HepG2 (cell line): ENCODE results near the gene MYH9. TPM values are rescaled to one million over a fixed set of nuclear protein-coding genes. Genes with fewer than 3 reads are reported as not detected.

ENCODE experiments used
- ATF7 ChIP-seq, 2 experiments: fragments of 450-650 bp in 1 of 2; sonication (generic) in 1 of 2; formaldehyde crosslinking in 1 of 2; IDR thresholded peaks; 2 replicates each; pipeline versions ENCODE4 v1.4.0 to v1.6.1; 2016 to 2020; ENCODE audit warnings: antibody characterized with exemption in 1 of 2, mild to moderate bottlenecking in 1 of 2, missing genetic modification reagents in 1 of 2
- ATF7-NPFF ChIP-seq: sonication (generic); formaldehyde crosslinking; IDR thresholded peaks from 2 replicates; pipeline ENCODE4 v1.8.1; 2023; ENCODE audit warnings: mild to moderate bottlenecking, low read depth, missing genetic modification reagents, moderate library complexity
- BRD4 ChIP-seq: sonication (generic); formaldehyde crosslinking; IDR thresholded peaks from 2 replicates; pipeline ENCODE4 v1.4.0; 2020; ENCODE audit warnings: missing genetic modification reagents
- CHD4 ChIP-seq: fragments of 200-600 bp; sonication (generic); IDR thresholded peaks from 2 replicates; pipeline ENCODE4 v1.7.0; 2017; ENCODE audit warnings: mild to moderate bottlenecking, low read length, borderline replicate concordance
- EP300 ChIP-seq, 3 experiments: sonication (generic) in 1 of 3; formaldehyde crosslinking in 1 of 3; IDR thresholded peaks; 2 replicates each; pipeline versions ENCODE4 v1.5.1 to v1.6.1; 2011 to 2020; ENCODE audit warnings: low read depth in 2 of 3, low read length in 2 of 3, borderline replicate concordance in 1 of 3, improper control_type of control experiment in 1 of 3, mild to moderate bottlenecking in 1 of 3, missing genetic modification reagents in 1 of 3, moderate library complexity in 1 of 3
- FOXK1 ChIP-seq: sonication (generic); formaldehyde crosslinking; IDR thresholded peaks from 2 replicates; pipeline ENCODE4 v1.4.0; 2020; ENCODE audit warnings: low read depth, missing genetic modification reagents, borderline replicate concordance
- GABPB1 ChIP-seq: IDR thresholded peaks from 2 replicates; pipeline ENCODE4 v1.6.1; 2016; ENCODE audit warnings: mild to moderate bottlenecking, missing genetic modification reagents, moderate library complexity, missing compliant biosample characterization
- KDM2A ChIP-seq: sonication (generic); formaldehyde crosslinking; IDR thresholded peaks from 2 replicates; pipeline ENCODE4 v1.4.0; 2020; ENCODE audit warnings: low read depth, missing genetic modification reagents, borderline replicate concordance
- NONO ChIP-seq, 2 experiments: fragments of 450-650 bp in 1 of 2; sonication (generic) in 1 of 2; formaldehyde crosslinking in 1 of 2; IDR thresholded peaks in 1 of 2; conservative IDR thresholded peaks in 1 of 2; 2 replicates each; pipeline versions ENCODE4 v1.6.1 to v1.8.0; 2017 to 2022; ENCODE audit warnings: mild to moderate bottlenecking in 1 of 2, missing genetic modification reagents in 1 of 2, moderate library complexity in 1 of 2
- PHF8 ChIP-seq: sonication (generic); formaldehyde crosslinking; IDR thresholded peaks from 2 replicates; pipeline ENCODE4 v1.5.0; 2020; ENCODE audit warnings: missing genetic modification reagents
- ZBTB7A ChIP-seq: sonication (generic); formaldehyde crosslinking; IDR thresholded peaks from 2 replicates; pipeline ENCODE4 v1.8.0; 2022; ENCODE audit warnings: mild to moderate bottlenecking, missing genetic modification reagents
- ZNF274 ChIP-seq: sonication (generic); formaldehyde crosslinking; IDR thresholded peaks from 2 replicates; pipeline ENCODE4 v1.5.1; 2020; ENCODE audit warnings: mild to moderate bottlenecking, missing genetic modification reagents
- ZNF30 ChIP-seq: sonication (generic); formaldehyde crosslinking; IDR thresholded peaks from 2 replicates; pipeline ENCODE4 v1.5.0; 2020; ENCODE audit warnings: mild to moderate bottlenecking, missing genetic modification reagents
- ZNF34 ChIP-seq: sonication (generic); formaldehyde crosslinking; IDR thresholded peaks from 2 replicates; pipeline ENCODE4 v1.4.0; 2020; ENCODE audit warnings: mild to moderate bottlenecking, missing genetic modification reagents, borderline replicate concordance
- ZNF451 ChIP-seq: sonication (generic); formaldehyde crosslinking; IDR thresholded peaks from 2 replicates; pipeline ENCODE4 v1.5.0; 2020; ENCODE audit warnings: mild to moderate bottlenecking, missing genetic modification reagents
- ZNF737 ChIP-seq: sonication (generic); formaldehyde crosslinking; IDR thresholded peaks from 2 replicates; pipeline ENCODE4 v1.5.0; 2020; ENCODE audit warnings: missing genetic modification reagents, mild to moderate bottlenecking, borderline replicate concordance
- polyA plus RNA-seq, 8 experiments: library from polyadenylated mRNA; depleted of rRNA in 3 of 8; stranded (reverse) in 7 of 8; unstranded in 1 of 8; fragments of >200 nt; fragmentation: Illumina TruSeq in 4 of 8; extraction: Trizol in 4 of 8; gene quantifications; 2 replicates each; pipeline versions ENCODE4 v1.2.1 to v1.2.3, GENCODE V29; 2011 to 2016; ENCODE audit warnings: low read depth in 4 of 8, missing spikeins in 1 of 8, mixed read lengths in 1 of 8; ENCODE audit not compliant: insufficient read depth in 1 of 8
- total RNA-seq, 5 experiments: library from RNA; depleted of rRNA; stranded (reverse); fragments of >200 nt; fragmentation: Illumina TruSeq; extraction: Trizol; gene quantifications; 2 replicates each; pipeline ENCODE4 v1.2.3, GENCODE V29; 2016; ENCODE audit warnings: low read depth in 1 of 5
- TF ChIP-seq, protein P1 (sequence below): sonication (generic); formaldehyde crosslinking; IDR thresholded peaks from 2 replicates; pipeline ENCODE4 v1.4.0; 2020; ENCODE audit warnings: low read depth, mild to moderate bottlenecking, missing genetic modification reagents
- TF ChIP-seq, protein P2 (sequence below): fragments of 450-650 bp; IDR thresholded peaks from 2 replicates; pipeline ENCODE4 v1.6.1; 2017; ENCODE audit warnings: mild to moderate bottlenecking
- TF ChIP-seq, protein P3 (sequence below): sonication (generic); formaldehyde crosslinking; IDR thresholded peaks from 2 replicates; pipeline ENCODE4 v1.4.0; 2020; ENCODE audit warnings: missing genetic modification reagents
- TF ChIP-seq, protein P4 (sequence below): sonication (generic); formaldehyde crosslinking; conservative IDR thresholded peaks from 2 replicates; pipeline ENCODE4 v1.5.0; 2020; ENCODE audit warnings: missing genetic modification reagents

MYH9 gene
- total and polyA plus RNA-seq, 2 of the 13 experiments (the other 11 are each of a cell fraction or from before 2014, with no cell fraction given), result 50.7 to 98.5 TPM

DNA sequence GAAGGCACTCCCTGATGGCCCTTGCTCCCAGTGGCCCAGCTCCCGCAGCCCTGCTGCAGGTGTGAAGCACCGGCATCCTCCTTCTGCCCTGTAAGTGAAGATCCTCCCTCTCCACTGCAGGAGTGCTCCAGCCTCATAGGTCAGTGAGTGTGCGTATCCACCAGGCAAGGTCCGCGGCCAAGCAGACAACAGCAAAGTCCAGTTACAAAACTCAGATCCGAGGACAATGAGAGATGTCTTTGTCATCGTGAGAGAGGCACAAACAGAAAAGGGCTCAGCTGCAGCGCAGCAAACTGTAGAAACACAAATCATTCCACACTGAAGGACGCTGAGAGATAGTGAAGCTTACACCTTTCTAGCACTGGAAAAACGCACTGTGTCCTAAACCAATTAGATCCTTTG is 46.1 kb downstream of the MYH9 start (continued):
- peak; percentile 40 to 41; a peak in 1 of 4 replicates for TF ChIP-seq EP300 (IDR thresholded peaks at IDR 0.05; ENCODE audit: low read depth in 2 of 2, low read length in 2 of 2)
- no peak for TF ChIP-seq EP300 (CRISPR knock-in tag; IDR thresholded peaks at IDR 0.05; ENCODE audit: borderline replicate concordance)
- no peak; the same call in 1 of the 2 replicates for TF ChIP-seq ATF7-NPFF (CRISPR knock-in tag)
- no peak for TF ChIP-seq ZNF737
- TF ChIP-seq, protein P1, sequence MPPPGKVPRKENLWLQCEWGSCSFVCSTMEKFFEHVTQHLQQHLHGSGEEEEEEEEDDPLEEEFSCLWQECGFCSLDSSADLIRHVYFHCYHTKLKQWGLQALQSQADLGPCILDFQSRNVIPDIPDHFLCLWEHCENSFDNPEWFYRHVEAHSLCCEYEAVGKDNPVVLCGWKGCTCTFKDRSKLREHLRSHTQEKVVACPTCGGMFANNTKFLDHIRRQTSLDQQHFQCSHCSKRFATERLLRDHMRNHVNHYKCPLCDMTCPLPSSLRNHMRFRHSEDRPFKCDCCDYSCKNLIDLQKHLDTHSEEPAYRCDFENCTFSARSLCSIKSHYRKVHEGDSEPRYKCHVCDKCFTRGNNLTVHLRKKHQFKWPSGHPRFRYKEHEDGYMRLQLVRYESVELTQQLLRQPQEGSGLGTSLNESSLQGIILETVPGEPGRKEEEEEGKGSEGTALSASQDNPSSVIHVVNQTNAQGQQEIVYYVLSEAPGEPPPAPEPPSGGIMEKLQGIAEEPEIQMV, result peak; percentile 96
- no peak for TF ChIP-seq ZBTB7A (CRISPR knock-in tag)
- TF ChIP-seq BRD4 (CRISPR knock-in tag), result no peak
- TF ChIP-seq PHF8 (CRISPR knock-in tag), result no peak
- no peak for TF ChIP-seq GABPB1
- no peak for TF ChIP-seq ZNF274 (CRISPR knock-in tag)
- no peak for TF ChIP-seq ATF7 (IDR thresholded peaks at IDR 0.05)
- TF ChIP-seq ATF7 (CRISPR knock-in tag; IDR thresholded peaks at IDR 0.05), result no peak
- no peak for TF ChIP-seq FOXK1 (CRISPR knock-in tag)
- no peak for TF ChIP-seq ZNF34 (CRISPR knock-in tag)
- no peak for TF ChIP-seq CHD4
- TF ChIP-seq, protein P2, sequence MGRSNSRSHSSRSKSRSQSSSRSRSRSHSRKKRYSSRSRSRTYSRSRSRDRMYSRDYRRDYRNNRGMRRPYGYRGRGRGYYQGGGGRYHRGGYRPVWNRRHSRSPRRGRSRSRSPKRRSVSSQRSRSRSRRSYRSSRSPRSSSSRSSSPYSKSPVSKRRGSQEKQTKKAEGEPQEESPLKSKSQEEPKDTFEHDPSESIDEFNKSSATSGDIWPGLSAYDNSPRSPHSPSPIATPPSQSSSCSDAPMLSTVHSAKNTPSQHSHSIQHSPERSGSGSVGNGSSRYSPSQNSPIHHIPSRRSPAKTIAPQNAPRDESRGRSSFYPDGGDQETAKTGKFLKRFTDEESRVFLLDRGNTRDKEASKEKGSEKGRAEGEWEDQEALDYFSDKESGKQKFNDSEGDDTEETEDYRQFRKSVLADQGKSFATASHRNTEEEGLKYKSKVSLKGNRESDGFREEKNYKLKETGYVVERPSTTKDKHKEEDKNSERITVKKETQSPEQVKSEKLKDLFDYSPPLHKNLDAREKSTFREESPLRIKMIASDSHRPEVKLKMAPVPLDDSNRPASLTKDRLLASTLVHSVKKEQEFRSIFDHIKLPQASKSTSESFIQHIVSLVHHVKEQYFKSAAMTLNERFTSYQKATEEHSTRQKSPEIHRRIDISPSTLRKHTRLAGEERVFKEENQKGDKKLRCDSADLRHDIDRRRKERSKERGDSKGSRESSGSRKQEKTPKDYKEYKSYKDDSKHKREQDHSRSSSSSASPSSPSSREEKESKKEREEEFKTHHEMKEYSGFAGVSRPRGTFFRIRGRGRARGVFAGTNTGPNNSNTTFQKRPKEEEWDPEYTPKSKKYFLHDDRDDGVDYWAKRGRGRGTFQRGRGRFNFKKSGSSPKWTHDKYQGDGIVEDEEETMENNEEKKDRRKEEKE, result no peak
- TF ChIP-seq NONO (IDR thresholded peaks at IDR 0.05), result no peak
- TF ChIP-seq NONO (CRISPR knock-in tag; conservative IDR thresholded peaks at IDR 0.05), result peak; percentile 61; the same call in 1 of the 2 replicates
- TF ChIP-seq KDM2A, result no peak
- no peak for TF ChIP-seq ZNF30 (CRISPR knock-in tag)
- no peak for TF ChIP-seq ZNF451 (CRISPR knock-in tag)
- TF ChIP-seq, protein P3, sequence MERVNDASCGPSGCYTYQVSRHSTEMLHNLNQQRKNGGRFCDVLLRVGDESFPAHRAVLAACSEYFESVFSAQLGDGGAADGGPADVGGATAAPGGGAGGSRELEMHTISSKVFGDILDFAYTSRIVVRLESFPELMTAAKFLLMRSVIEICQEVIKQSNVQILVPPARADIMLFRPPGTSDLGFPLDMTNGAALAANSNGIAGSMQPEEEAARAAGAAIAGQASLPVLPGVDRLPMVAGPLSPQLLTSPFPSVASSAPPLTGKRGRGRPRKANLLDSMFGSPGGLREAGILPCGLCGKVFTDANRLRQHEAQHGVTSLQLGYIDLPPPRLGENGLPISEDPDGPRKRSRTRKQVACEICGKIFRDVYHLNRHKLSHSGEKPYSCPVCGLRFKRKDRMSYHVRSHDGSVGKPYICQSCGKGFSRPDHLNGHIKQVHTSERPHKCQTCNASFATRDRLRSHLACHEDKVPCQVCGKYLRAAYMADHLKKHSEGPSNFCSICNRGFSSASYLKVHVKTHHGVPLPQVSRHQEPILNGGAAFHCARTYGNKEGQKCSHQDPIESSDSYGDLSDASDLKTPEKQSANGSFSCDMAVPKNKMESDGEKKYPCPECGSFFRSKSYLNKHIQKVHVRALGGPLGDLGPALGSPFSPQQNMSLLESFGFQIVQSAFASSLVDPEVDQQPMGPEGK, result no peak; the same call in 1 of the 2 replicates
- TF ChIP-seq, protein P4, sequence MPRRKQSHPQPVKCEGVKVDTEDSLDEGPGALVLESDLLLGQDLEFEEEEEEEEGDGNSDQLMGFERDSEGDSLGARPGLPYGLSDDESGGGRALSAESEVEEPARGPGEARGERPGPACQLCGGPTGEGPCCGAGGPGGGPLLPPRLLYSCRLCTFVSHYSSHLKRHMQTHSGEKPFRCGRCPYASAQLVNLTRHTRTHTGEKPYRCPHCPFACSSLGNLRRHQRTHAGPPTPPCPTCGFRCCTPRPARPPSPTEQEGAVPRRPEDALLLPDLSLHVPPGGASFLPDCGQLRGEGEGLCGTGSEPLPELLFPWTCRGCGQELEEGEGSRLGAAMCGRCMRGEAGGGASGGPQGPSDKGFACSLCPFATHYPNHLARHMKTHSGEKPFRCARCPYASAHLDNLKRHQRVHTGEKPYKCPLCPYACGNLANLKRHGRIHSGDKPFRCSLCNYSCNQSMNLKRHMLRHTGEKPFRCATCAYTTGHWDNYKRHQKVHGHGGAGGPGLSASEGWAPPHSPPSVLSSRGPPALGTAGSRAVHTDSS, result no peak
